Endothelial cell of umbilical vein (primary cell): ENCODE measurements around the gene RAB25.

Experiments used
- CTCF ChIP-seq, 2 donors: IDR thresholded peaks; 1 replicate in 1 of 2; 2 replicates in 1 of 2; pipeline ENCODE4 v1.5.1; 2011; ENCODE audit warnings: low read length in 2 of 2, mild to moderate bottlenecking in 2 of 2, moderate library complexity in 2 of 2, control low read depth in 1 of 2, inconsistent platforms in 1 of 2, low read depth in 1 of 2; ENCODE audit not compliant: insufficient read depth in 1 of 2; ENCODE audit errors: extremely low read depth in 1 of 2
- EZH2 ChIP-seq: IDR thresholded peaks from 2 replicates; pipeline ENCODE4 v1.6.1; 2012; ENCODE audit warnings: borderline replicate concordance, low read depth, mild to moderate bottlenecking, moderate library complexity, low read length, inconsistent platforms; ENCODE audit not compliant: severe bottlenecking
- GATA2 ChIP-seq: IDR thresholded peaks from 2 replicates; pipeline ENCODE4 v1.7.0; 2011; ENCODE audit warnings: low read depth, mild to moderate bottlenecking, moderate library complexity, mixed read lengths, low read length; ENCODE audit not compliant: insufficient read length, insufficient read depth
- POLR2A ChIP-seq: IDR thresholded peaks from 2 replicates; pipeline ENCODE4 v1.6.1; 2012; ENCODE audit warnings: low read depth, mild to moderate bottlenecking, control low read depth, low read length
- POLR2AphosphoS5 ChIP-seq: IDR thresholded peaks from 2 replicates; pipeline ENCODE4 v1.6.1; 2012; ENCODE audit warnings: low read depth, mild to moderate bottlenecking, control low read depth, low read length, moderate library complexity; ENCODE audit not compliant: insufficient read depth

DNA sequence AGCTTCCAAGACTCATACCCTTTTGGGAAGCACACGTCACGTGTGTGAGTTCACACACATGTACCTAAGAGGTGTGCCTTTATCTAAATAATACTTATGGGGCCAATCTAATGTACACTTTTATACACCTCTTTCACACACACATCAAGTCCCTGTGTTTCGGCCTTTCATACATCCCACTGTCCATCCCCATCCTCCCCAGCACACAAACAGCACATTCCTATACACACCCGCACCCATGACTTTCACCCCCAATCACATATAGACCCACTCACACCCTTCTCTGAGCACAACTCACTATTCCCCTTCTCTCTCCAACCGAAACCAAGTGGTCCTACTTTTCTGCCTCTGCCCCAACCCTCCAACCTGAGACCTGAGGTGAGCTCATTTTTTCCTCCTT lies 17.8 kb downstream of the RAB25 start:
- TF ChIP-seq CTCF (IDR thresholded peaks at IDR 0.05; ENCODE audit: extremely low read depth in 1 of 2, insufficient read depth in 1 of 2, low read depth in 1 of 2, low read length in 2 of 2) = no peak
- TF ChIP-seq POLR2AphosphoS5 = no peak
- TF ChIP-seq GATA2 = no peak
- TF ChIP-seq POLR2A = no peak
- TF ChIP-seq EZH2 = no peak
